Measurements from ENCODE around the gene MAMLD1. TPM values are rescaled to one million over a fixed set of nuclear protein-coding genes. Genes with fewer than 3 reads are reported as not detected.

MAMLD1 gene
- total RNA-seq, 1 experiment from 2014 or later, result 0.48 TPM

GRCh38 chrX:150502091-150502490 lies 139.0 kb downstream of the MAMLD1 start:
- WGBS (ENCODE audit: extremely low coverage, insufficient read length, low lambda C conversion rate), result no CpG with 5 or more reads among the region's 3 CpGs
- Histone ChIP-seq H2BK15ac (ENCODE audit: low read depth, low read length) (no peak overlapping the region), H4K5ac (ENCODE audit: insufficient read length, low read depth, low read length) (no peak overlapping the region), H2BK5ac (ENCODE audit: insufficient read length, low read length) (no peak overlapping the region), H3K9me3 (ENCODE audit: control insufficient read depth, low read depth, low read length) (no peaks in the 10 kb centered on the region), H3K14ac (ENCODE audit: insufficient read depth, low read length) (no peak overlapping the region), H2AFZ (ENCODE audit: low read length) (no peak overlapping the region), H3K23ac (ENCODE audit: insufficient read length, low read depth, low read length) (no peak overlapping the region), H2BK12ac (ENCODE audit: insufficient read length, low read depth, low read length) (no peak overlapping the region), H4K8ac (replicated peaks; ENCODE audit: insufficient read length, low read depth, low read length) (no peak overlapping the region), H3K56ac (ENCODE audit: insufficient read length, low read depth, low read length) (no peak overlapping the region), H3K4me2 (ENCODE audit: insufficient read depth, insufficient read length, low read length) (no peak overlapping the region), H2BK20ac (ENCODE audit: low read depth, low read length, poor library complexity, severe bottlenecking) (no peak overlapping the region), H3K79me2 (ENCODE audit: insufficient read depth, low read length) (no peaks in the 10 kb centered on the region), H3T11ph (ENCODE audit: low read length) (no peak overlapping the region), H3K23me2 (ENCODE audit: insufficient read length, low read depth, low read length, poor library complexity, severe bottlenecking) (peaks cover 6% of the 10 kb centered on the region), H3K4me1 (ENCODE audit: insufficient read depth, low read length) (peaks cover 13% of the 10 kb centered on the region; the same call in 1 of the 2 replicates), H3K27me3 (ENCODE audit: insufficient read depth, low read length) (no peaks in the 10 kb centered on the region), H4K91ac (ENCODE audit: insufficient read length, low read depth, low read length) (no peak overlapping the region), H4K20me1 (ENCODE audit: control insufficient read depth, insufficient read depth, insufficient read length) (no peaks in the 10 kb centered on the region), H2AK5ac (ENCODE audit: insufficient read length, low read length) (no peak overlapping the region), H2BK120ac (ENCODE audit: low read depth, low read length, poor library complexity, severe bottlenecking) (no peak overlapping the region), H3K4ac (ENCODE audit: low read depth, low read length) (no peak overlapping the region), H3K27ac (ENCODE audit: insufficient read length, low read depth, low read length) (no peak overlapping the region), H3K9ac (ENCODE audit: extremely low read depth, insufficient read length, low read length) (no peak overlapping the region), H3K18ac (ENCODE audit: insufficient read length, low read depth, low read length) (no peak overlapping the region), H3K79me1 (ENCODE audit: insufficient read depth, low read depth, low read length, poor library complexity, severe bottlenecking) (no peaks in the 10 kb centered on the region)
- Mint-ChIP-seq H3K9me3 (peaks cover 56 to 60% of the 10 kb centered on the region in 2 experiments), H3K27me3 (ENCODE audit: low read depth) (no peaks in the 10 kb centered on the region), H3K4me1 (peaks cover 23 to 29% of the 10 kb centered on the region in 2 experiments), H3K4me3 (no peak overlapping the region), H3K27ac (no peak overlapping the region), H3K36me3 (ENCODE audit: insufficient read depth in 1 of 3, low read depth in 3 of 3) (peaks cover 0 to 3% (median 0%) of the 10 kb centered on the region in 3 experiments; a peak in 1 of 7 replicates)
- DNase-seq, result no peak
- TF ChIP-seq CTCF (conservative IDR thresholded peaks at IDR 0.05), result no peak
